ENCODE results near the gene SENP1.

SENP1 gene

GRCh38 chr12:48067250-48067938 lies 38.5 kb downstream of the SENP1 start:
- no peak for DNase-seq (ENCODE audit: extremely low read depth, low read depth)

GRCh38 chr12:48065041-48065440 lies 40.8 kb downstream of the SENP1 start:
- no peak for DNase-seq (ENCODE audit: extremely low read depth, low read depth)
- TF ChIP-seq CTCF (IDR thresholded peaks at IDR 0.05; ENCODE audit: low read depth, low read length), result no peak

More at GRCh38 chr12:48067250-48067938, 38.5 kb downstream of the SENP1 start:
- TF ChIP-seq CTCF (IDR thresholded peaks at IDR 0.05; ENCODE audit: low read depth, low read length), result no peak

GRCh38 chr12:48063530-48063929 lies 42.3 kb downstream of the SENP1 start:
- DNase-seq (ENCODE audit: extremely low read depth, low read depth), result no peak
- TF ChIP-seq CTCF (IDR thresholded peaks at IDR 0.05; ENCODE audit: low read depth, low read length), result no peak

- TF ChIP-seq CTCF (IDR thresholded peaks at IDR 0.05; ENCODE audit: low read depth, low read length), result no peak
- DNase-seq (ENCODE audit: extremely low read depth, low read depth), result no peak
These were observed 43.8 kb downstream of the SENP1 start for GRCh38 chr12:48061938-48062719.

GRCh38 chr12:48060474-48060873 lies 45.4 kb downstream of the SENP1 start:
- TF ChIP-seq CTCF (IDR thresholded peaks at IDR 0.05; ENCODE audit: low read depth, low read length), result no peak
- DNase-seq (ENCODE audit: extremely low read depth, low read depth), result no peak

- no peak for TF ChIP-seq CTCF (IDR thresholded peaks at IDR 0.05; ENCODE audit: low read depth, low read length)
These were observed 47.1 kb downstream of the SENP1 start for GRCh38 chr12:48058771-48059170.

More at GRCh38 chr12:48058771-48059170, 47.1 kb downstream of the SENP1 start:
- no peak for DNase-seq (ENCODE audit: extremely low read depth, low read depth)
